ENCODE data around the gene PDCD1. TPM values are rescaled to one million over a fixed set of nuclear protein-coding genes. Genes with fewer than 3 reads are reported as not detected.

PDCD1 gene
- total and polyA plus RNA-seq, 2 donors from 2014 or later, result 0.49 to 1.6 TPM

DNA sequence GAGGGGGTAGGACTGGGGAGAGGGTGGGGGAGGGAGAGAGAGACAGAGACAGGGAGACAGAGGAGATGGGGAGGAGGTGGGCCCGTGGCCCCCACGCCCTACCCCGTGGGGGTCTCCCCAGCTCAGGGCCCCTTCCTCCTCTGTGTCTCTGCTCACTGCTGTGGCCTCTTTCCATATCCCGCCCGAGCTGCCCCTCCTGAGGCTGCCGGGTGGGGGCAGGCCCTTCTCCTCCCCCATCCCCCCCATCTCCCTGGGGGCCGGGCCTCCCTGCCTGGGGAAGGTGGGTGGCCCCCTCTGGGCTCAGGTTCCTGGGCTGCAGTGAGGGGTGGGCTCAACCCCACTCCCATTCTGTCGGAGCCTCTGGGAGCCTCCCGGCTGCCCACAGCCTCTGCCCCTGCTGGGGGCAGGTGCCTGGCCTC, 332 bp upstream of the PDCD1 start:
- no peak overlapping the region for H3K4me3 ChIP-seq (ENCODE audit: low read length in 3 of 3)
- TF ChIP-seq, protein P1, sequence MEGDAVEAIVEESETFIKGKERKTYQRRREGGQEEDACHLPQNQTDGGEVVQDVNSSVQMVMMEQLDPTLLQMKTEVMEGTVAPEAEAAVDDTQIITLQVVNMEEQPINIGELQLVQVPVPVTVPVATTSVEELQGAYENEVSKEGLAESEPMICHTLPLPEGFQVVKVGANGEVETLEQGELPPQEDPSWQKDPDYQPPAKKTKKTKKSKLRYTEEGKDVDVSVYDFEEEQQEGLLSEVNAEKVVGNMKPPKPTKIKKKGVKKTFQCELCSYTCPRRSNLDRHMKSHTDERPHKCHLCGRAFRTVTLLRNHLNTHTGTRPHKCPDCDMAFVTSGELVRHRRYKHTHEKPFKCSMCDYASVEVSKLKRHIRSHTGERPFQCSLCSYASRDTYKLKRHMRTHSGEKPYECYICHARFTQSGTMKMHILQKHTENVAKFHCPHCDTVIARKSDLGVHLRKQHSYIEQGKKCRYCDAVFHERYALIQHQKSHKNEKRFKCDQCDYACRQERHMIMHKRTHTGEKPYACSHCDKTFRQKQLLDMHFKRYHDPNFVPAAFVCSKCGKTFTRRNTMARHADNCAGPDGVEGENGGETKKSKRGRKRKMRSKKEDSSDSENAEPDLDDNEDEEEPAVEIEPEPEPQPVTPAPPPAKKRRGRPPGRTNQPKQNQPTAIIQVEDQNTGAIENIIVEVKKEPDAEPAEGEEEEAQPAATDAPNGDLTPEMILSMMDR (IDR thresholded peaks at IDR 0.05; ENCODE audit: borderline replicate concordance, extremely low read depth, insufficient read depth), result no peak
- H3K36me3 ChIP-seq (ENCODE audit: control insufficient read depth in 2 of 3, insufficient read depth in 3 of 3, low read length in 3 of 3), result no peaks in the 10 kb centered on the region
- H3K9me3 ChIP-seq (ENCODE audit: control insufficient read depth in 2 of 3, insufficient read depth in 1 of 3, low read length in 3 of 3), result peaks cover 0 to under 1% (median 0%) of the 10 kb centered on the region in 3 donors
- DNase-seq, result peak in 1 of 5 donors; percentile 67
- H3K9ac ChIP-seq (ENCODE audit: low read length in 3 of 3), result no peak overlapping the region
- no peak overlapping the region for H3K27ac ChIP-seq (ENCODE audit: low read depth in 2 of 2, low read length in 2 of 2)
- intact Hi-C loops (cut with DNase I), result no loop called here
- no peak for FAIRE-seq
- H3K4me1 ChIP-seq (ENCODE audit: control insufficient read depth in 2 of 3, insufficient read depth in 2 of 3, low read depth in 1 of 3, low read length in 3 of 3), result peaks cover 0 to 9% (median under 1%) of the 10 kb centered on the region in 3 donors
- peaks cover under 1% of the 10 kb centered on the region for H3K27me3 ChIP-seq (ENCODE audit: control insufficient read depth, insufficient read depth, low read length)

DNA sequence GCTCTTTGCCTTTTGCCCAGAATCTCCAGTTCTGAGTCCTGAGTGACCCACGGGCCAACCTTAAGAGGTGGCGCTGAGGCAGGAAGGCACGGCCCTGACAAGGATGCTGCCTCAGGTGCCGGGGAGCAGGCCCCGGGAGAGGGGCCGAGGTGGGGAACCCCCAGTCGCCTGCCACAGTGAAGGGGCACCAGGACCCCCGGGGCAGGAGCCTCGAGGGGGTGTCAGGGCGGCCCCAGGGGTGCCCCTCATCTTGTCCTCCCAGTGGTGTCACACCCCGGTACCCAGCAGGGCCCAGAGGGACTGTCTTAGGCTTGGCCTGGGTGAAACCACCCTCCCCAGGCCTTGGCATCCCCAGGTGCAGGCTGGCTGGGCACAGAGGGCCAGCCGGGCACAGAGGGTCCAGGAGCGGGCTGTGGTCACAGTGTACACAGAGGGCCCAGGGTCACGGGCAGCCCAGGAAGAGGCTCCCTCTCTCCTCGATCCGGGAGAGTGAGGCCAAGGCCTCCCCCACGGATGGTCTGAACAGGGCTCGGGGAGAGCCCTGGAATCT, 1.0 kb downstream of the PDCD1 start:
- DNase-seq (peak in 1 of 5 donors; percentile 72), FAIRE-seq (no peak)
- no peak overlapping the region for H3K9ac ChIP-seq (ENCODE audit: low read length in 3 of 3)
- H3K27me3 ChIP-seq (ENCODE audit: control insufficient read depth, insufficient read depth, low read length), result no peaks in the 10 kb centered on the region
- no peak overlapping the region for H3K4me3 ChIP-seq (ENCODE audit: low read length in 3 of 3)
- H3K4me1 ChIP-seq (ENCODE audit: control insufficient read depth in 2 of 3, insufficient read depth in 2 of 3, low read depth in 1 of 3, low read length in 3 of 3), result peaks cover 0 to 6% (median 0%) of the 10 kb centered on the region in 3 donors
- no peak overlapping the region for H3K27ac ChIP-seq (ENCODE audit: low read depth in 2 of 2, low read length in 2 of 2)
- TF ChIP-seq, protein P1 (IDR thresholded peaks at IDR 0.05; ENCODE audit: borderline replicate concordance, extremely low read depth, insufficient read depth), result no peak
- H3K9me3 ChIP-seq (ENCODE audit: control insufficient read depth in 2 of 3, insufficient read depth in 1 of 3, low read length in 3 of 3), result no peaks in the 10 kb centered on the region
- no peaks in the 10 kb centered on the region for H3K36me3 ChIP-seq (ENCODE audit: control insufficient read depth in 2 of 3, insufficient read depth in 3 of 3, low read length in 3 of 3)
- intact Hi-C loops (cut with DNase I), result no loop called here

- Histone ChIP-seq H3K27me3 (ENCODE audit: control insufficient read depth, insufficient read depth, low read length) (no peaks in the 10 kb centered on the region), H3K4me3 (ENCODE audit: low read length in 3 of 3) (no peak overlapping the region), H3K4me1 (ENCODE audit: control insufficient read depth in 2 of 3, insufficient read depth in 2 of 3, low read depth in 1 of 3, low read length in 3 of 3) (peaks cover 0 to 6% (median 0%) of the 10 kb centered on the region in 3 donors), H3K9me3 (ENCODE audit: control insufficient read depth in 2 of 3, insufficient read depth in 1 of 3, low read length in 3 of 3) (no peaks in the 10 kb centered on the region), H3K36me3 (ENCODE audit: control insufficient read depth in 2 of 3, insufficient read depth in 3 of 3, low read length in 3 of 3) (no peaks in the 10 kb centered on the region), H3K27ac (ENCODE audit: low read depth in 2 of 2, low read length in 2 of 2) (no peak overlapping the region), H3K9ac (ENCODE audit: low read length in 3 of 3) (no peak overlapping the region)
- TF ChIP-seq, protein P1 (IDR thresholded peaks at IDR 0.05; ENCODE audit: borderline replicate concordance, extremely low read depth, insufficient read depth), result no peak
- DNase-seq, result peak in 1 of 5 donors; percentile 72
- FAIRE-seq, result no peak
- intact Hi-C loops (cut with DNase I), result no loop called here
Observed at GRCh38 chr2:241857041-241857541, 1.6 kb downstream of the PDCD1 start.

All from kidney (tissue), 14 donors.